ENCODE data around the gene MYO1B. TPM values are rescaled to one million over a fixed set of nuclear protein-coding genes. Genes with fewer than 3 reads are reported as not detected.

MYO1B gene
- total RNA-seq, 2 donors from 2014 or later, result 0.23 to 0.52 TPM

DNA sequence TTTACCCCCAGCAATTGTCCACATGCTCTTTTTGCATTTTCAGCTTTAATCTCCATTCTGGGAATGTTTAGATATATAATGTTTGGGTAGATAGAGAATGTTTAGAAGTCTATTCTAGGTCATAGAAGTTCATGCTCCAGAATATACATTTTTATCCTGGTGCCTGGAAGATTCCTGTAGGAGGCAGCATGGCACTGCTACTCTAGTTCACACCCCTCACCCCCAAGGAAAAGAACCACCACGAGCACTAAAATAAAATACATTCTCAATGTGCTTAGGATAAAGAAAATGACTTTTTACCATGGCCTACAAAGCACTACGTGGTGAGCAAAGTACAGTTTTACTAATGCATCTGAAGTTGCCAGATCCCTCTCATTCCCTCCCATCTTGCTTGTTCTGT lies 53.8 kb downstream of the MYO1B start:
- DNase-seq (no peak), ATAC-seq (no peak)
- H3K36me3 Mint-ChIP-seq (ENCODE audit: low read depth), result no peaks in the 10 kb centered on the region
- H3K9me3 ChIP-seq (ENCODE audit: control insufficient read depth, low read length, poor library complexity, severe bottlenecking), result no peaks in the 10 kb centered on the region
- no peak overlapping the region for H3K4me3 Mint-ChIP-seq
- no peak overlapping the region for H3K27ac Mint-ChIP-seq
- peaks cover 2% of the 10 kb centered on the region for H3K4me1 Mint-ChIP-seq
- H3K27me3 Mint-ChIP-seq, result peaks cover 36% of the 10 kb centered on the region

DNA sequence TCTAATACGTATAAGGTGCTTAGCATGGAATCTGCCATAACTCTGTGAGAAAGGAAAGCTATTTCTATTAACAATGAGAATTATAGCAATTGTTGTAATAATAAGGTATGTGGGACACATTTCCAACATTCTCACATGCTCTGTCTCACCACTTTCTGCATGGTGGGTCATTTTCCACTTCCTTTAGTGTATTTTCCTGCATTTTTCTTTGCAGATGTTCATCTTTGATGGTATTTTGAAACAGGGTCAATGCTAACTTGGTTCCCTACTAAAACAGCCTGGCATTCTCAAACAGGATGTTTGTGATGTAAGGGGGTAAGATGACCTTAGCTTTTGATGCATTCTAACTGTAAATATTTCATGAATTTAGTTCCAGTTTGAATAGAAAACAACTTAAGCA lies 54.7 kb downstream of the MYO1B start:
- H3K27me3 Mint-ChIP-seq, result peaks cover 36% of the 10 kb centered on the region

DNA sequence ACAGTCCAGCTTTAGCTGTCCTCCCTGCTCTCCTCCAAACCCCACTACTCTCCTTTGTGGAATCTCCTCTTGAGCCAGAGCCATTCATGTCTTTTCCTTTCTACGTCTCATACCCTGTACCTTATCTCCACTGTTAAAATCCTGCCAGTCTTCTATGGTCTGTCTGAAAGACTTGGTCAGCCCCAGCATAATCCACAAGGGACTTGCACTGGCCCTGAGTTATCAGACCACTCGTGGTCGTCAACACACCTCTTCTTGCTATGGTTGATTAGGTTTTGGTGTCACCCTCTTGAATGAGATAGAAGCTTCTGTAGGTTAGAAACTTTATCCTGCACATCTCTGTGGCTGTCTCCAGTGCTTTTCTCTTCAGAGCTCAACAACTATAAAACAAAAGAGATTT lies 56.8 kb downstream of the MYO1B start:
- ATAC-seq, result no peak
- H3K4me3 Mint-ChIP-seq, result no peak overlapping the region
- no peaks in the 10 kb centered on the region for H3K36me3 Mint-ChIP-seq (ENCODE audit: low read depth)
- no peak overlapping the region for H3K27ac Mint-ChIP-seq
- no peaks in the 10 kb centered on the region for H3K9me3 ChIP-seq (ENCODE audit: control insufficient read depth, low read length, poor library complexity, severe bottlenecking)
- DNase-seq, result no peak
- peaks cover 3% of the 10 kb centered on the region for H3K4me1 Mint-ChIP-seq
- H3K27me3 Mint-ChIP-seq, result peaks cover 45% of the 10 kb centered on the region

More for the DNA sequence above, 54.7 kb downstream of the MYO1B start:
- H3K9me3 ChIP-seq (ENCODE audit: control insufficient read depth, low read length, poor library complexity, severe bottlenecking), result no peaks in the 10 kb centered on the region
- Mint-ChIP-seq H3K4me3 (no peak overlapping the region), H3K4me1 (peaks cover 2% of the 10 kb centered on the region), H3K27ac (no peak overlapping the region), H3K36me3 (ENCODE audit: low read depth) (no peaks in the 10 kb centered on the region)
- DNase-seq (no peak), ATAC-seq (no peak)

DNA sequence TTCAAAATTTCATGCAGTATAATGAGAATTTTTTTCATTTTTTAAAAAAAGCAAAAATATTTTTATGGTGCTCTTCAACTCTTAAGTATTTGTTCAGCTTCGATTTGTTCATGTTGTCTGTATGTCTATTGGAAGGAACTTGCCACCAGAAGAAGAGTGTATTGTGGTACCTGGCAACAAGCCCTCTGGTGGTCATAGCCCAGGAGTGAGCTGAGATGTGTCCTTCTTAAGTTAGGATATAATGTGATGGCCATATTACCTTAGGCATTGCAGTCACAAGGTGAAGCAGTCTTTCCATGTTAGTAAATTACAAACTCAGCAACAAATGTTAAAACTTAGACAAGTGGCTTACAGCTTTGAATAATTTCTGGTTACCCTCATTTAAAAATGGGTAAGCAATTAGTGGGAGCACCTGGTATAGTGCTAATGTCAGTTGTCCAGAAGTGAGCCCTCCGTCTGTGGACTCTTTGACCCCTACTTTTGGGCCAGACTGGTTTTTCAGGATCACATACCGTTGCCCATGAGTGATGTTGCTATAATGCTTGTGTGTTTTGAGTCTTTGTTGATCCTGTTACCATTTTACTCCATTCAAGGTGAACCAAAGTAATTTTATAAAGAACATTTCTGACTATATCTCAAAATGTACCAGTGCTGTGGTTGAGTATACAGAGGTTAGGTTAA lies 57.4 kb downstream of the MYO1B start:
- Mint-ChIP-seq H3K27ac (no peak overlapping the region), H3K27me3 (peaks cover 43% of the 10 kb centered on the region), H3K36me3 (ENCODE audit: low read depth) (no peaks in the 10 kb centered on the region), H3K4me1 (peaks cover 3% of the 10 kb centered on the region), H3K4me3 (no peak overlapping the region)
- no peaks in the 10 kb centered on the region for H3K9me3 ChIP-seq (ENCODE audit: control insufficient read depth, low read length, poor library complexity, severe bottlenecking)
- ATAC-seq (no peak), DNase-seq (no peak)

GRCh38 chr2:191303140-191304005 lies 58.2 kb downstream of the MYO1B start:
- no peak overlapping the region for H3K4me3 Mint-ChIP-seq
- DNase-seq, result no peak
- ATAC-seq, result no peak
- peaks cover 45% of the 10 kb centered on the region for H3K27me3 Mint-ChIP-seq
- H3K27ac Mint-ChIP-seq, result no peak overlapping the region
- H3K9me3 ChIP-seq (ENCODE audit: control insufficient read depth, low read length, poor library complexity, severe bottlenecking), result no peaks in the 10 kb centered on the region
- H3K4me1 Mint-ChIP-seq, result peaks cover 3% of the 10 kb centered on the region
- H3K36me3 Mint-ChIP-seq (ENCODE audit: low read depth), result no peaks in the 10 kb centered on the region

- no peaks in the 10 kb centered on the region for H3K9me3 ChIP-seq (ENCODE audit: control insufficient read depth, low read length, poor library complexity, severe bottlenecking)
- Mint-ChIP-seq H3K4me1 (peaks cover 3% of the 10 kb centered on the region), H3K4me3 (no peak overlapping the region), H3K27ac (no peak overlapping the region), H3K27me3 (peaks cover 36% of the 10 kb centered on the region), H3K36me3 (ENCODE audit: low read depth) (no peaks in the 10 kb centered on the region)
- ATAC-seq, result no peak
- DNase-seq, result no peak
These were observed 60.0 kb downstream of the MYO1B start for GRCh38 chr2:191304939-191305875.

DNA sequence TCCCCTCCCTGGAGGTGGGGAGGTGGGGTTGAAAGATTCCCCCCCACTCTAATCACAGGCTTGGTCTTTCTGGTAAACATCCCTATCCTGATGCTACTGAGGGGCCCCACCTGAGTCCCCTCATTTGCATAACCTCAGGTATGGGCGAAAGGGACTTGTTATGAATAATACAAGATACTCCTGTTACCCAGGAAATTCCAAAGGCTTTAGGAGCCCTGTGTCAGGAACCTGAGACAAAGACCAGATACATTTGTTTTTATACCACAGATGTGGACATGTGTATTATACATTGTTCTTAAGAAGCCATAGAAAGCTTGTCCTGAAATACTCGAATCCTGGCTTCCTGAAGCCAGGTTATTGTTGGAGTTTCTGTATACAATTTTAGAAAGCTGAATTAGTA lies 62.8 kb downstream of the MYO1B start:
- Mint-ChIP-seq H3K27me3 (peaks cover 26% of the 10 kb centered on the region), H3K27ac (no peak overlapping the region), H3K36me3 (ENCODE audit: low read depth) (no peaks in the 10 kb centered on the region), H3K4me1 (peaks cover 3% of the 10 kb centered on the region), H3K4me3 (no peak overlapping the region)
- no peaks in the 10 kb centered on the region for H3K9me3 ChIP-seq (ENCODE audit: control insufficient read depth, low read length, poor library complexity, severe bottlenecking)
- DNase-seq (no peak), ATAC-seq (no peak)

DNA sequence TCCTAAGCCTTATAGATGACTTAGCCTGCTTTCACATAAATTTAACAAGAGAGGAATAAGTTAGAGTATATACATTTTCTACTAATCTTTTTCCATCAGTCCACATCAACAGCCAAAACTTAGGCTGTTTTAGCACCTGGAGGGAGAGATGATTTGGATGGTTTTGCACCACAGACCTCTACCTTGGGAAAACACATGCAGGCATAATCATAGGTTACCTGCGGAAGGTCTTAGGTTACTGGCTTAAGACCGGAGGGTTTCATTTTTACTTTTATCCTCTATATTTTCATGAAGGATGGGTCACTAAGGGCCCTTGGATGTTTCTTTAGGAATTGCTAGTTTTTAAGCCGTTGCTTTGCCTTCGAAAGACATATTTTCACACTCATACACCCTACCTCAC lies 66.0 kb downstream of the MYO1B start:
- Mint-ChIP-seq H3K27ac (no peak overlapping the region), H3K4me3 (no peak overlapping the region), H3K4me1 (peaks cover 2% of the 10 kb centered on the region), H3K27me3 (peaks cover 16% of the 10 kb centered on the region), H3K36me3 (ENCODE audit: low read depth) (no peaks in the 10 kb centered on the region)
- H3K9me3 ChIP-seq (ENCODE audit: control insufficient read depth, low read length, poor library complexity, severe bottlenecking), result no peaks in the 10 kb centered on the region
- DNase-seq (no peak), ATAC-seq (no peak)

DNA sequence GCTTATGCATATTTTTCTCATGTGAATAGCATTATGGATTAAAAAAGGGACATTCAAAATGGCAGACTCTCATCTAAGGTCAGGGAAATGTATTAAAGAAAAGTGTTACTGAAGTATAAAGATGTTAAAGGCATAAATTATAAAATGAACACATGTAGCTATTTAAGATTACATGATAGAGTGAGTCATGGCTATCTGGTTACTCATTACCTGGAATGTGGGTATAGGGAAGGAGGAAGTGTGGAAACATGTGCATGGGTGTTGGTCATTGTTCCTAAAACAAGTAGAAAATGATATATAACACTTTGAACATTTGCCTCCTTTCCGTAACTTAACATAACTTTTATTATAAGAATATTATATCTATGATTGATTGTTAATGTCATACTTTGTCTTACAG lies 66.4 kb downstream of the MYO1B start:
- Mint-ChIP-seq H3K36me3 (ENCODE audit: low read depth) (no peaks in the 10 kb centered on the region), H3K4me1 (no peaks in the 10 kb centered on the region), H3K27me3 (peaks cover 15% of the 10 kb centered on the region), H3K4me3 (no peak overlapping the region), H3K27ac (no peak overlapping the region)
- no peak for ATAC-seq
- H3K9me3 ChIP-seq (ENCODE audit: control insufficient read depth, low read length, poor library complexity, severe bottlenecking), result no peaks in the 10 kb centered on the region
- no peak for DNase-seq

DNA sequence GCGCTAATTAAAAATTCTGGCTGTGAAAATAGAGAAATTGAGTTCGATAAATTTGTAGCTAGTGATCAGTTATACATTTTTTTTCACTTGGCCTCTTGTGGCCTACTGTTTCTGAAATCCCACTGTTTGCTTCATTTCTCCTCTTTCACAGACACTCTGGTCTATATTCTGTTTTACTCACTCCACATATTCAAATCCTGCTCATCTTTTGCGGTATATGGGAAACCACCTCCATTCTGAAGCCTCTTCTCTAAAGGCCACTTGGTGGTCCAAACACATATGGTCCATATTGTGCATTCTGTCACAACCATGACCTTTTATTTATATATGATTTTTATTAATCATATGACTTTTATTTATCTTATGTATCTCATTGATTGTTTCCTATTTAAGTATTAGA lies 67.0 kb downstream of the MYO1B start:
- DNase-seq, result no peak

GRCh38 chr2:191312662-191313061 lies 67.5 kb downstream of the MYO1B start:
- Mint-ChIP-seq H3K27me3 (peaks cover 17% of the 10 kb centered on the region), H3K4me1 (no peaks in the 10 kb centered on the region), H3K27ac (no peak overlapping the region), H3K4me3 (no peak overlapping the region), H3K36me3 (ENCODE audit: low read depth) (no peaks in the 10 kb centered on the region)
- no peaks in the 10 kb centered on the region for H3K9me3 ChIP-seq (ENCODE audit: control insufficient read depth, low read length, poor library complexity, severe bottlenecking)
- no peak for DNase-seq
- no peak for ATAC-seq

More for the DNA sequence above, 67.0 kb downstream of the MYO1B start:
- Mint-ChIP-seq H3K4me3 (no peak overlapping the region), H3K27me3 (peaks cover 20% of the 10 kb centered on the region), H3K36me3 (ENCODE audit: low read depth) (no peaks in the 10 kb centered on the region), H3K4me1 (no peaks in the 10 kb centered on the region), H3K27ac (no peak overlapping the region)
- ATAC-seq, result no peak
- H3K9me3 ChIP-seq (ENCODE audit: control insufficient read depth, low read length, poor library complexity, severe bottlenecking), result no peaks in the 10 kb centered on the region

GRCh38 chr2:191314697-191315364 lies 69.6 kb downstream of the MYO1B start:
- no peak overlapping the region for H3K4me3 Mint-ChIP-seq
- H3K4me1 Mint-ChIP-seq, result no peaks in the 10 kb centered on the region
- no peak overlapping the region for H3K27ac Mint-ChIP-seq
- ATAC-seq (no peak), DNase-seq (no peak)
- no peaks in the 10 kb centered on the region for H3K36me3 Mint-ChIP-seq (ENCODE audit: low read depth)
- peaks cover 14% of the 10 kb centered on the region for H3K27me3 Mint-ChIP-seq
- no peaks in the 10 kb centered on the region for H3K9me3 ChIP-seq (ENCODE audit: control insufficient read depth, low read length, poor library complexity, severe bottlenecking)
